Sciatic nerve (tissue), 2 donors: Measurements from ENCODE around the gene LRRC74B. TPM values are rescaled to one million over a fixed set of nuclear protein-coding genes. Genes with fewer than 3 reads are reported as not detected.
"Not testable (repeated sequence)": the region's sequence is repeated elsewhere in the genome, so short reads cannot be mapped to it uniquely, and the experiment has no call there.

Source experiments
- ATAC-seq: fragments of 200-7000 bp; cut with Tn5 transposase; one replicate; pipeline ENCODE4 v1.9.1; 2020; ENCODE audit warnings: mild to moderate bottlenecking, moderate library complexity
- DNase-seq: peaks from one replicate; pipeline ENCODE4 v3.0.0-alpha.2; 2020; ENCODE audit warnings: low spot score
- intact Hi-C: fragments of 100-400 bp; cut with DNase I; formaldehyde crosslinking; loops from one replicate; pipeline ENCODE4 v1.14.2; 2022
- total RNA-seq: library from RNA; stranded (reverse); fragmentation: NEBNext Ultra II Directional; extraction: Animal tissue kit (Norgen Biotek cat#: 25700); gene quantifications from one replicate; pipeline ENCODE4 v1.2.1, GENCODE V29; 2021
- donor health status: DM: no; HTN: no; CAD: no.
- donor health status: DM: no; HTN: no; CAD: no.

The LRRC74B gene
- total RNA-seq, 1 donor from 2014 or later, result not detected

DNA sequence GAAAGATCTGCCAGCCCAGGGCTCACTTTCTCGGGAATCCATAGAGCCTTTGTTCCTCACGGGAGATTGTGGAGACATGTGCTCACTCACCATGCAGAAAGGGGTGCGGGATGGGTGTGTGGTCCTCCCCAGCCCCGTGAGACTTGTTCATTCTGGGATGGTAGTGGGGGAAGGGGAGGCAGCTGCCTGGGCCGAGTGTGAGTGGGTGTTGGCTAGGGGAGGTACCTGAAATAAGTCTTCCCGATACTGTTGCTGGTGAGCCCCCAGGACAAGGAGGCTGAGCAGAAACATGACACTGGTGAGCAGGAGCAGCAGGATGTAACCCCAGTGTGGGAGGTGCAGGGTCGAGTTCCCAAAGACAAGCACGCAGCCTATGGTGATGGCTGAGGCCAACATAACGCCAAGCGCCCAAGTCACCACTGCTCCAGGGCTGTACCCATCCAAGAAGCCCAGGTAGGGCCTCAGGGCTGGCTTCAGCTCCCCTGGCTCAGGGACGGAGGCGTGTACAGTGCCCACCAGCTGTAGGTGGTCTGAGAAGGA, 16.2 kb upstream of the LRRC74B start:
- intact Hi-C loops, result no loop called here
- ATAC-seq, result no peak

DNA sequence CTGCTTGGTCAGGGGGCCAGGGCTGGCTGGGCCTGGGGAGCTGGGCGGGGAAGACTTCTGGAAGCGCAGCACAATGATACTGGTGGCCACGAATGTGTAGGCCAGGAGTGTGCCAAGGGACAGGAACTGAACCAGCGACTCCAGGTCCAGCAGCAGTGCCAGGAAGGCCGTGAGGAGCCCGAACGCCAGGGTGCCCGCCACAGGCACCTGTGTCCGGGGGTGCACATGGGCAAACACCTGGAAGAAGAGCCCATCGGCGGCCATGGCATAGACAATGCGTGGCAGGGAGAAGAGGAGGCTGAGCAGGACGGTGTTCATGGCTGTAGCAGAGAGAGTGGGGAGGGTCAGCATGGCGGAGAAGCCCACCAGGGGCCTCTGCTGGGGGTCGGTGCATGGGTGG, 15.7 kb upstream of the LRRC74B start:
- ATAC-seq, result no peak
- no peak for DNase-seq
- intact Hi-C loops, result no loop called here

More for the DNA sequence above, 16.2 kb upstream of the LRRC74B start:
- no peak for DNase-seq

DNA sequence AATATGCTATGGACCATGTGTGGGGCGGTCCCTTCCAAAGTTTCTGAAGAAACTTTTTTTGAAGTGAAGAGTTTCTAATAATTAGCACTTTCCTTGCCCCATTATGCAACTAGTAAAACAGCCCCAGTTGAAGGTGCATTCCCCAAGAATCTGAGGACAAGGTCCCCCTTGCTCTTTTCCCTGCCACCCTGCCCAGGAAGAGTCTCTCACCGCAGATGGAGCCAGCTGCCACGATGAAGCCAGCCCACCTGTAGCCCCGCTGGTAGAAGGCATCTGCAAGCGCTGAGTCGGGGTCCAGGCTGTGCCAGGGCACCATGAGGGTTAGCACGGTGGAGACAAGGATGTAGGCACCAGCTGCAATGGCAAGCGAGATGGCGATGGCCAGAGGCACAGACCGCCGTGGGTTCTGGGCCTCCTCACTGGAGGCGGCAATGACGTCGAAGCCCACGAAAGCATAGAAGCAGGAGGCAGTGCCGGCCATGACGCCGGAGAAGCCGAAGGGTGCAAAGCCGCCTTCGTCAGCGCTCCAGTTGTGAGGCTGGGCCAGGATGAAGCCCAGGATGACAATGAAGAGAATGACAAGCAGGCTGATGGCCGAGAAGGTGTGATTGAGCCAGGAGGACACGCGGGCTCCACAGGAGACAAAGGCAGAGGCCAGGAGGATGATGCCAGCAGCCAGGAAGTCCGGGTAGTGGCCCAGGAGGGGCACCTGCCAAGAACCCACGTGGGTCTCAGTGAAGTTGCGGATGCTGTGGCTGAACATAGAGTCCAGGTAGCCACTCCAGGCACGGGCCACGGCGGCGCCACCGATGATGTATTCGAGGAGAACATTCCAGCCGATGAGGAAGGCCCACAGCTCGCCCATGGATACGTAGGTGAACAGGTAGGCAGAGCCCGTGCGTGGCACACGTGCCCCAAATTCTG, 14.9 kb upstream of the LRRC74B start:
- intact Hi-C loops, result no loop called here
- DNase-seq (no peak), ATAC-seq (no peak)

DNA sequence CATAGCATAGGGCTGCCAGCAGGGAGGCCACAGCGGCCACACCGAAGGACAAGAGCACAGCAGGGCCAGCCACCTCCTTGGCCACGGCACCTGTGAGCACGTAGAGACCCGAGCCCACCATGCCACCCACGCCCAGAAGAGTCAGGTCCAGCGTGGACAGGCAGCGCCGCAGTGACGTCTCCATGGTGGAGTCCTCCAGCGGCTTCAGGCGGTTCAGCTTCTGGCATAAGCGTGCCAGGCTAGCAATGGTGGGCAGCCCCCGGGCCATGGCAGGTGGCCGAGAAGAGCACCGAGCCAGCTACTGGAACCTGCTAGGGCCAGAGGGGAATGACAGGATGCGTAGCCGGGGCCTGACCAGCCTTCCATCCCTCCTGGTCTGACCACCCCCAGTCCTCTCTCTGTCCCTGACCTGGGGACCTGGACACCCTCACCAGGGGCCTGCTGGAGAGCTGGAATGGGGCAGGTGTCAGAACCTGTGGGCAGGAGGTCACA, 14.2 kb upstream of the LRRC74B start:
- ATAC-seq (no peak), DNase-seq (no peak)

DNA sequence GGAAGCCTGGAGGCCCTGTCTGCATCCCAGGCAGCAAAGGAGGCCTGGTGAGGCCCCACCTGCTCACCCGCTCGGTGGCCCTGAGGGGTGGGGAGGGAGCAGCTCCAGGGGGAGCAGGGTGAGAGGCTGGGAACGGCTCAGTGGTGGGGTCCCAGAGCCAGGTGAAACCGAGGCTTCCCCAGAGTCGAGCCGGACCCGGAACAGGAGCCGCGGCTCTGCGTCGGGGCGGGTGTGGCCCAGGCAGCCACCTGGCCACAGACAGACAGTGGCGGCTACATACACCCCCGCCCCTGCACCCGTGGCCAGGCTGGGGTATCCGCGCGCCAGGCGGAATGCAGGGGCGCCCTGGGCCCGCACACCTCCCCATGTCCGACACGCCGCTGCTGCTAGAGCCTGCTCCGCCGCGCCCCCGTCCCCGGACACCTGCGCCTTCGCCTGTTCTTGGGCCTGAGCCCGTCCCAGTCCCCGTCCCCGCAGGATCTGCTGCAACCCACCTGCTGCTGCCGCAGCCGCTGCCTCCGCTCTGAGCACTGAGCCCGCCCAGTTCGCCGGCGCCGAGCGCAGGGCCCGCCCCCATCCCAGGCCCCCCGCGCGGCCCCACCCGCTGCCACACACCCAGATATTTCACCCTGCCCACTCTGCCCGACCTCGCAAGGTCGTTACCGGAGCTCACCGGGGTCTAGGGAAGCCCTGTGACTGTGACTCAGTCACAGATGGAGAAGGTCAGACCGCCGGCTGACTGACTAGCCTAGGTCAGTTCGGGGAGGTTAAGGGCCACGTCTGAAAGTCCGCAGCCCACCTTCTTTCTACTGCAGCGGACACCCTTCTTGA, 13.5 kb upstream of the LRRC74B start, which contains the start of gene SLC7A4:
Gene SLC7A4, minus strand, starts transcription at position 525 of the 831 bp plus-strand sequence. CDS start 749 bp downstream, outside the sequence.
- intact Hi-C loops, result no loop called here
- DNase-seq, result no peak
- ATAC-seq, result peak; percentile 64

More for the DNA sequence above, 14.2 kb upstream of the LRRC74B start:
- intact Hi-C loops, result no loop called here

DNA sequence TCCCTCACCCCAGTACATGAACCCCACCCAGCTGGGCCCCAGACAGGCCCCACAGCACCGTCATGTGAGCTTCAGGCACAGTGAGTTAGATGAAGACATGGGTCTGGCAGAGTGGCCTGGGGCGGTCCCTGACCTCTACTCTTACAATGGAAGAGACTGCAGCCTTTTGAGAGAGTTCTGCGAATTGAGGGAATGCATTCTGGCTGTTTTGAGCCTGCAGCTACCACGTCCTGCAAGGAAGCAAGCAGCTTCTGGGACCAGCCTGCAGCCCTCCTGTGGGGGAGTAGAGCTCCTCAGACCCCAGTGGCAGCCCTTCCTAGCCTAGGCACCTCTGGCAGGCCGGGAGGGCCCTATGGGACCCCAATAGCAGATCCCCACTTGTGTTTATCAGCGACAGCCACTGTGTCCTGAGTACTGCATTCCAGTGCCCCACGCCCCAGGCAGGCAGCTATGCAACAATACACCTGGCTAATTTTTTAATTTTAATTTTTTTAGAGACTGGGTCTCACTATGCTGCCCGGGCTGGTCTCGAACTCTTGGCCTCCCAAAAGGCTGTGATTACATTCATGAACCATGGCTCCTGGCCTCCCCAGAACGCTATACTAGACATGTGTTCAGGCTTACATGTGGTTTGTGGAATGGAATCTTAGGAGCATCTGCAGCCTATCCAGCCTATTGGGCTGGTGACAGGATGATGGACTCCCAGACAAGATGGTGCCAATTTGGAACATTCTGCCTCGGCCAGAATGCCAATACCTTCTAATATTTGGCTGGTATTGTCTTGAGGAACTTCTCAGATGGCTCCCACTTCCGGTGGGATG, 12.7 kb upstream of the LRRC74B start:
- ATAC-seq (peak; percentile 37), DNase-seq (no peak)
- intact Hi-C loops, result no loop called here

DNA sequence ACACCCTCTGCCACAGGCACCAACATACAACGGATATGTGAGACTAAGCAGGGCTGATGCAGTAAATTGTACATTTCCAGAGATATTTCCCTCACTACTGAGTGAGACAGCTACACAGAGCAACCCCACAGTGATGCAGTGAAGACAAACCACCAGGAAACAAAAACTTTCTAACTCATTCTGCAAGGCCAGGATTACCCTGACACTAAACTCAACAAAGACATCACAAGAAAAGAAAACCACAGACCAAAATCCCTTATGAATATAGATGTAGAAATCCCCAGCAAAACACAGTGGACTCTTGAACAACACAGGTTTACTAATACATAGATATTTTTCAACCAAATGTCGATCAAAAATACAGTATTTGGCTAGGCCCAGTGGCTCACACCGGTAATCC, 11.9 kb upstream of the LRRC74B start:
- no peak for ATAC-seq
- intact Hi-C loops, result no loop called here
- DNase-seq, result no peak

DNA sequence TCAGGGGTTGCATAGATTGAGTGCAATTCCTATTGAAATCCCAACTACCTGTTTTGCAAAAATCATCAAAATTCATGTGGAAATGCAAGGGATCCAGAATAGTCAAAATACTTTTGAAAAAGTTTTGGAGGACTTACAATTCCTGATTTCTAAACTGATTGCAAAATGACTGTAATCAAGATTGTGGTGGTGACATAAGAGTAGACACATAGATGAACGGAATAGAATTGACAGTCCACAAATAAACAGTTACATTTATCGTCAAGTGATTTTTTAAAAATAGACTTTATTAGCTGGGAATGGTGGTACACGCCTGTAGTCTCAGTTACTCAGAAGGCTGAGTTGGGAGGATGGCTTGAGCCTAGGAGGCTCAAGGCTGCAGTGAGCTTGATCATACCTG, 10.8 kb upstream of the LRRC74B start:
- intact Hi-C loops, result no loop called here
- DNase-seq, result no peak
- no peak for ATAC-seq

DNA sequence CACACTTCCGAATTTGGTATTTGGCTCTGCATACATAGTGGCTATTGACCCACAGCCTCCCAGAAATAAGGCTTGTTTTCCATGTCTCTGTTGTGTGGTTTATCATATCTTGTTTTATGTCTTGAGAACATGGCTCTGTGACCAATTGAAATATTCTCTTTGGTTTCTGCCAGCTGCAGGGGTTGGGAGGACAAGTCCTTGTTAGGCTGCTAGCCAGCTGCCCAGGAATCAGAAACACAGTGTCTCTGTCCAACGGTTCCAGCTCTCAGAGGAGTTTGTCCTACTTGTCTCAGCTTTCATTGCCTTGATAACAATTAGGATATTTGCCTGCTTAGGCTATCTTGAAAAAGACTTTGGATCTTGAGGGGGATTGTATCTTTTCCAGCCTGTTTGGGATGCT, 7.3 kb upstream of the LRRC74B start:
- DNase-seq (no peak), ATAC-seq (no peak)
- intact Hi-C loops, result no loop called here

DNA sequence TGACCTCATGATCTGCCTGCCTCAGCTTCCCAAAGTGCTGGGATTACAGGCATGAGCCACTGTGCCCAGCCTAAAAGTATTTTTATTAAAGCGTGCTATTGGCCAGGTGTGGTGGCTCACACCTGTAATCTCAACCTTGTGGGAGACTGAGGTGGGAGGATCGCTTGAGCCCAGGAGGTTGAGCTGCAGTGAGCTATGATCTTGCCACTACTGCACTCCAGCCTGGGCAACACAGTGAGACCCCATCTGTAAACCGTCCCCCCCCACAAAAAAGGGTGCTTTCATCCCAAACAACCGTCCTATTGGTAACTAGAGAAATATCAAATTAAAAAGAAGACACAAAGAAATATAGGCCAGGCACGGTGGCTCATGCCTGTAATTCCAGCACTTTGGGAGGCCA, 6.6 kb upstream of the LRRC74B start:
- intact Hi-C loops, ATAC-seq: not testable (repeated sequence)

DNA sequence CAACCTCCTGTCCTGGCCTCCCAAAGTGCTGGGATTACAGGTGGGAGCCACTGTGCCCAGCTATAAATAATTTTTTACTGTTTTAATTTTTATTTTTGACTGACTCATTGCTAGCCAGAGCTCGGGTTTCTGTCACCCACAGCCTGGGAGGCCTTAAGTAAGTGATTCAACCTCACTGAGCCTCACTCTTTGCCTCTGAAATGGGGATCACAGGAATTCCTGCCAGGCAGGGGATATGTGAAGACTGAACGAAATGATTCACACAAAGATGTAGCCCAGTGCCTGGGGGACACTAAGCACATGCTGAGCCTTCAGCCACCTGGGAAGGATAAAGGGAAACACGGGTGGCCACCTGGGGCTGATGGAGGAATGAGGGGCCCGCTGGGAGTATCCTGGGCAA, 3.8 kb upstream of the LRRC74B start:
- intact Hi-C loops, result no loop called here
- DNase-seq (no peak), ATAC-seq (no peak)

More for the DNA sequence above, 6.6 kb upstream of the LRRC74B start:
- not testable (repeated sequence) for DNase-seq

DNA sequence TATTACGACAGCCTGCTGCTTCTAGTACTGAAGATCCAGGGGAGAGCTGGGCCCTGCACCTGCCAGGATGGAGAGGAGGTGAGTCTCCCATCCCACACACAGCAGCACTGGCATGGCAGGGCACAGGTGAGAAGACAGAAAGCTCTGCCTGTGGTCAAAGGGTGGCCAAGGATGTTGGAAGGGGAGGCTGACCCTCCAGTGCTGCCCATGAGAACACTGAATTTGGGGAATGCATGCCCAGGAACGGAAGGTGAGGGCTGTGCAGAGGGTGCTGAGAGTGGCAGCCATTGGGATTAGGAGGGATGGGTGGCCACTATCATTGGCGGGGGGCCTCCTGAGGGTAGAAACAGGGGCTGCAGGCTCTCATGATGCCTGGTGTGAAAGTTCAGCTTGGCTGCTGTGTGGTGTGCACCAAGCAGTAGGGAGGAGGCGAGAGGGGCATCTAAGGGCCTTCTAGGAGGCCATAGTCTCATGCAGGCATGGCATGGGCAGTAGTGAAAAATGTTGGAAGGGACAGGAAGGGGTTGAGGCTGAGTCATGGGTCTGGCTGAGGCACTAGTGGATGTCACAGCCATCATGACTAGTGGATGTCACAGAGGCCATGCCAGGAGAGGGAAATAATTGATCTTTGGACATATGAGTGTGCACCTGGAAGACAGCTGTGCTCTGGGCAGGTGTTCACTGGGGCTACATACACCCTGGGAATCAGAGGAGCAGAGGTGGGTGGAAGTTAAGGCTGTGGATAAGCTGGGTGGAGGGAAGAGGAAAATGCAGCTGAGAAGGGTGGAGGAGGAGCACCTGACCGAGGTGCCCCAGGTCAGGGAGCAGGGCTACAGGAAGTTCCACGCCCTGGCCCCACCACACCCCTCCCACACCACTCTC, 2.5 kb upstream of the LRRC74B start:
- DNase-seq, result no peak
- intact Hi-C loops, result no loop called here
- ATAC-seq, result no peak

DNA sequence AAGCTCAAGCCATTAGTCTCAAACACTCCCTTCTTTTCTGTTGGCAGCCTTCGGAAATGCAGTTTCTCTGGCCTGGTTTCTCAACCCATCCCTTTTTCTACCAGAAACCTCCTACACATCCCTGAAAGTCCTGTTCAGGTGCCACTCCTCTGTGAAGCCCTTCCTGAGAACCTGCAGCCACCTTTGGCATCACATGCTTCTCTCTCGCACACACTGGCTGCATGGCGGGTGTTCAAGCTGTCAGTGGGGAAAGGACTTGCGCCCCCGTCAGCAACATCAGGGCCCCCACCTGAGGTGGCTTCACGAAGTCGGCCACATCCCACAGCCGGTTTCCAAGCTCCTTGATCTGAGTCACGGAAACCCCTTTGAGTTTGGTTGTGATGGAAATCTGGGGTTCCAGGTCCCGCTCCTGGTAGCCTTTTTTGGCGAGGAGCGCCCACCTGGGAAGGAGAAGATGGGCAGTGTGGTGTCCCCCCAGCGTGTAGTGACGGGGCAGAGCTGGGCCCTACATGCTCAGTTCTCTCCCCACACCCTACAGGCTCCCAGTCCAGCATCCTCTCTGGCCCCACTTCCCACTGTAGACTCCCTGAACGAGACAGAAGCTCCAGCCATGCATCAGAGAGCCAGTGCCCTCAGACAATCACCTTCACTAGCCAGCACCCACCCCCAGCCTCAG, 1.7 kb upstream of the LRRC74B start:
- intact Hi-C loops, result no loop called here
- ATAC-seq, result no peak
- DNase-seq, result no peak

DNA sequence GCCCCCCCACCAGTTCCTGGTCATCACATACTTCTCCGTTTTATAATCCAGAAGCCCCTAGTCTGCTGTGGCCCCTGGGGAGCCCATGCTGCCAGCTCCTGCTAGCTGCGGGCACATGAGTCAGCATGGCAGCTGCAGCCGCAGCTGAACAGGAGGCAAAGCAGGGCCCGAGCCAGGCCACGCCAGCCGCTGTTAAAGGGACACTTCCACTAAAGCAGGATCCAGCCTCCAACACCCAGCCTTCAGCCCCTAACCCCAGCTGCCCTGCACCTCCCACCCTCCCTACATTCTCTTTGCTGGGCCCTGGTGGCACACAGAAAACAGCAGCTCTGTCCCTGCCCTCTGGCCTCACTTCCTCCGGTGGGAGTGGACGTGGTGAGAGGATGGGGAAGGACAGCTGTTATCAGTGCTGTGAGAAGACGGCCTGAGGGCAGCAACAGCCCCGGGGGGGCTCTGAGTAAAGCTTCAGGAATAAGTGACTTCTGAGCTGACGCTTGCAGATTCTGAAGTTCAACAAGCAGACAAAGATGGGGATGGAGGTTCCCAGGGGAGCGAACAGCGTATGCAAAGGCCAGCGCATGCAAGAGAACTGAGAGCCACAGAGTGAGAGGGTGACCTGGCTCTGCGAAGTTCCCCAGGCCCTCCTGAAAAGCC, 688 bp upstream of the LRRC74B start:
- ATAC-seq (peak; percentile 4), DNase-seq (no peak)
- intact Hi-C loops, result no loop called here

DNA sequence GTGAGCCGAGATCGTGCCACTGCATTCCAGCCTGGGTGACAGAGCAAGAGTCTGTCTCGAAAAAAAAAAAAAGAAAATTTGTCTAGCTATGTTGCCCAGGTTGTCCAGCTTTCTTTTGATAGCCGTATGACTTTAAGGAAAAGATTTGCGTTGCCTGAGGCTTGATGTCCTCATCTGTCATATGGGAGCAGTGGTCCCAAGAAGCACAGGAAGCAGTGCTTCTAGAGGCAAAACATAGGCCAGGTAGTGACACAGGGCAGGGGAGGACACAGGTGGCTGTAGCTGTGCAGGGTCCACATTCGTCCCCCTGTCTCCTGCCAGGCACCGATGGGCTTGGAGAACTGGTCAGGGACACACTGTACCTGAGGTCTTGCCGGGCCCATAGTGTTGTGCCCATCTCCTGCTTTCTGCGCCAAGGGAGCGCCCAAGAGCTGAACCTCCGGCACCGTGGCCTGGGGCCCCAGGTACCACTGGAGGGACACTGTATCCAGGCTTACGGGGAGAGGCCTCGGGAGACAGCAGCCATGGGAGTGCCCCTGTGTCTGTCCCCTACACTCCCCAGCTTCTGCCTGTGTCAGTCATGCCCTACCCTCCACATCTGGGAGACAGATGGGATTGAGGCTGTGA, 1.4 kb downstream of the LRRC74B start:
- intact Hi-C loops, result no loop called here
- no peak for DNase-seq
- no peak for ATAC-seq

DNA sequence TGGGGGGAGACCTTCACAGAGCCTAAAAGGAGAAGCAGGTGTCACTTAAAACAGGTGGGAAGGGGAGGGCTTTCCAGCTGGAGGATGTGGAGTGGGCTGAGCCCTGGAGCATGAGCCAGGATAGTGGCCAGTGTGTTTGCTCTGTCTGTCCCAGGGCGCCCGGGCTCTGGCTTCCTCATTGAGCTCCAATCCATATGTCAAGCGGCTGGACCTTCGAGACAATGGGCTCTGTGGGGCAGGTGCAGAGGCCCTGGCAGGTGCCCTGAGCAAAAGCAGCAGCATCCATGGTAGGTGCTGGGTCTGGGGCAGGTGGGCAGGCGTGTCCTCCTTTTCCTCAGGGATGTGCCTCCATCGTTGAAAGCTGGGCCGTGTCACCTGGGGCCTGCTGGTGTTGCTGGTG, 2.0 kb downstream of the LRRC74B start:
- intact Hi-C loops, result no loop called here
- DNase-seq (no peak), ATAC-seq (no peak)
